Fibroblast of lung (primary cell): ENCODE data around the gene MBNL1. TPM values are rescaled to one million over a fixed set of nuclear protein-coding genes. Genes with fewer than 3 reads are reported as not detected.

Experiments used
- DNase-seq, 2 donors: peaks; one replicate each; pipeline versions ENCODE4 v3.0.0 to v3.0.0-alpha.2; 2010; ENCODE audit warnings: low read depth in 2 of 2
- H2AFZ ChIP-seq: 2 replicates; pipeline ENCODE4 v1.5.1; 2012; ENCODE audit warnings: low read length, control low read depth, inconsistent platforms
- H3K27ac ChIP-seq: 2 replicates; pipeline ENCODE4 v1.5.1; 2011; ENCODE audit warnings: low read length, control low read depth; ENCODE audit not compliant: insufficient read depth
- H3K27me3 ChIP-seq: 2 replicates; pipeline ENCODE4 v1.5.1; 2011; ENCODE audit warnings: mild to moderate bottlenecking, low read length; ENCODE audit not compliant: control insufficient read depth, insufficient read depth
- H3K36me3 ChIP-seq: 2 replicates; pipeline ENCODE4 v1.5.1; 2011; ENCODE audit warnings: low read length; ENCODE audit not compliant: control insufficient read depth, insufficient read depth
- H3K4me1 ChIP-seq: 2 replicates; pipeline ENCODE4 v1.5.1; 2011; ENCODE audit warnings: low read length; ENCODE audit not compliant: control insufficient read depth, insufficient read depth; ENCODE audit errors: extremely low read depth
- H3K4me2 ChIP-seq: 2 replicates; pipeline ENCODE4 v1.5.1; 2011; ENCODE audit warnings: low read length, control low read depth; ENCODE audit not compliant: insufficient read depth; ENCODE audit errors: extremely low read depth
- H3K4me3 ChIP-seq, 4 experiments: fragments of 200-600 bp in 1 of 4; sonication (generic) in 1 of 4; replicated peaks in 1 of 4; 2 replicates each; pipeline ENCODE4 v1.5.1; 2011 to 2016; ENCODE audit warnings: low read length in 4 of 4, low read depth in 3 of 4, mild to moderate bottlenecking in 3 of 4, control low read depth in 2 of 4, inconsistent platforms in 1 of 4, mixed read lengths in 1 of 4; ENCODE audit not compliant: insufficient read depth in 1 of 4; ENCODE audit errors: control extremely low read depth in 1 of 4
- H3K79me2 ChIP-seq: 2 replicates; pipeline ENCODE4 v1.5.1; 2012; ENCODE audit warnings: mild to moderate bottlenecking, low read length, inconsistent platforms; ENCODE audit not compliant: control insufficient read depth, insufficient read depth
- H3K9ac ChIP-seq: 2 replicates; pipeline ENCODE4 v1.5.1; 2011; ENCODE audit warnings: mild to moderate bottlenecking, low read length, control low read depth; ENCODE audit not compliant: insufficient read depth
- H3K9me3 ChIP-seq: 2 replicates; pipeline ENCODE4 v1.5.1; 2012; ENCODE audit warnings: low read depth, low read length; ENCODE audit not compliant: control insufficient read depth, insufficient read depth
- H4K20me1 ChIP-seq: 2 replicates; pipeline ENCODE4 v1.5.1; 2011; ENCODE audit warnings: low read length; ENCODE audit not compliant: control insufficient read depth, insufficient read depth; ENCODE audit errors: extremely low read depth
- EZH2 ChIP-seq: IDR thresholded peaks from 2 replicates; pipeline ENCODE4 v1.5.1; 2012; ENCODE audit warnings: low read length, control low read depth, mild to moderate bottlenecking; ENCODE audit errors: missing control alignments
- polyA plus RNA-seq, 2 donors: library from polyadenylated mRNA; depleted of rRNA in 1 of 2; stranded (reverse) in 1 of 2; unstranded in 1 of 2; fragments of >200 nt; gene quantifications; 2 replicates each; pipeline ENCODE4 v1.2.1, GENCODE V29; 2011 to 2012; ENCODE audit warnings: missing spikeins in 1 of 2
- total RNA-seq: library from RNA; depleted of rRNA; stranded (reverse); fragments of >200 nt; gene quantifications from 2 replicates; pipeline ENCODE4 v1.2.1, GENCODE V29; 2014
- TF ChIP-seq, protein P1 (sequence below), 2 donors: IDR thresholded peaks in 1 of 2; conservative IDR thresholded peaks in 1 of 2; 1 replicate in 1 of 2; 2 replicates in 1 of 2; pipeline ENCODE4 v1.5.1; 2011 to 2012; ENCODE audit warnings: low read length in 2 of 2, control low read depth in 1 of 2, inconsistent platforms in 1 of 2, low read depth in 1 of 2, mild to moderate bottlenecking in 1 of 2

MBNL1 gene
- total and polyA plus RNA-seq, 2 donors (not counting 1 experiment from before 2014, with no cell fraction given): 150 to 213 TPM

DNA sequence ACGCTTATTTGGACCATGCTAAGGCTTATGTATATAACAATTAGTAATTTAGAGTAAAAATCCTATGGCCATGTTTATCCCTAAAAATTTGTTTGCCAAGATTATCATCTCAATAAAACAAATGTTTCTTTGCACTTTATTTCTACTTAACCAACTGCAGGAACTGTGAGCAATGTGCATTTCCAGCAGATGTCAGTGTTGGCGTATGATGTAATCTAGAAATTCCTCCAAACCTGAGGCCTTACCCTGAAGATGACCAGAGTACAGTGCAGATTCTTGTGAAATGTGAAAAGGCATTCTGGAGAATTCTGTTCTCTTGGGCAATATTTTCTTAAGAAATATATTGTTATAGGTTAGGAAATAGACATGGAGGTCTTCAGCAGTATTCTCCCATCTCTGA is 205.9 kb downstream of the MBNL1 start:
- Histone ChIP-seq H2AFZ (no peak overlapping the region), H3K36me3 (no peaks in the 10 kb centered on the region), H3K9me3 (no peaks in the 10 kb centered on the region), H3K79me2 (no peaks in the 10 kb centered on the region), H3K4me1 (no peaks in the 10 kb centered on the region), H3K27ac (no peak overlapping the region), H3K4me3 (no peak overlapping the region), H3K9ac (no peak overlapping the region), H4K20me1 (no peaks in the 10 kb centered on the region), H3K4me2 (no peak overlapping the region), H3K27me3 (no peaks in the 10 kb centered on the region)
- TF ChIP-seq, protein P1, sequence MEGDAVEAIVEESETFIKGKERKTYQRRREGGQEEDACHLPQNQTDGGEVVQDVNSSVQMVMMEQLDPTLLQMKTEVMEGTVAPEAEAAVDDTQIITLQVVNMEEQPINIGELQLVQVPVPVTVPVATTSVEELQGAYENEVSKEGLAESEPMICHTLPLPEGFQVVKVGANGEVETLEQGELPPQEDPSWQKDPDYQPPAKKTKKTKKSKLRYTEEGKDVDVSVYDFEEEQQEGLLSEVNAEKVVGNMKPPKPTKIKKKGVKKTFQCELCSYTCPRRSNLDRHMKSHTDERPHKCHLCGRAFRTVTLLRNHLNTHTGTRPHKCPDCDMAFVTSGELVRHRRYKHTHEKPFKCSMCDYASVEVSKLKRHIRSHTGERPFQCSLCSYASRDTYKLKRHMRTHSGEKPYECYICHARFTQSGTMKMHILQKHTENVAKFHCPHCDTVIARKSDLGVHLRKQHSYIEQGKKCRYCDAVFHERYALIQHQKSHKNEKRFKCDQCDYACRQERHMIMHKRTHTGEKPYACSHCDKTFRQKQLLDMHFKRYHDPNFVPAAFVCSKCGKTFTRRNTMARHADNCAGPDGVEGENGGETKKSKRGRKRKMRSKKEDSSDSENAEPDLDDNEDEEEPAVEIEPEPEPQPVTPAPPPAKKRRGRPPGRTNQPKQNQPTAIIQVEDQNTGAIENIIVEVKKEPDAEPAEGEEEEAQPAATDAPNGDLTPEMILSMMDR (conservative IDR thresholded peaks at IDR 0.05 in 1 of 2, IDR thresholded peaks at IDR 0.05 in 1 of 2; ENCODE audit: low read depth in 1 of 2, low read length in 2 of 2): peak; percentile 67 to 74
- no peak for TF ChIP-seq EZH2
- peak; percentile 59 to 84 for DNase-seq

DNA sequence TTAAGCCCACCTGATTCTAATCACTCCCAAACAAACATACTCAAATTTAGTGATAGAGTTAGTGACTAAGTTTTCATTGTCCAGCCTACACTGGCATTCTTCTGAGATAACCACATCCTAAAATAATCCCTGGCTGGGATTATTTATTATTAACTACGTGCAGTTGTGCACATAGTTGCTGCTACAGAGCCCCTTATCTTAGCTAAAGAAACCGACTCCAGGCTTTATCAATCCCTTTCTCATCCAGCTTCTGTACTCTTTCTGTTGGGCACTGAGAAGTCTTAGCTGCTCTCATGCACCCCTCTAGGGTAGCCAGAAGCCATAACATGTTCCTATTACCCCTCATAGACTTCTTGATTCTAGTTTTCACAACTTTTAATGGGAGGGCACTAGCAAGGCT is 208.7 kb downstream of the MBNL1 start:
- H4K20me1 ChIP-seq: no peaks in the 10 kb centered on the region
- H2AFZ ChIP-seq: no peak overlapping the region

DNA sequence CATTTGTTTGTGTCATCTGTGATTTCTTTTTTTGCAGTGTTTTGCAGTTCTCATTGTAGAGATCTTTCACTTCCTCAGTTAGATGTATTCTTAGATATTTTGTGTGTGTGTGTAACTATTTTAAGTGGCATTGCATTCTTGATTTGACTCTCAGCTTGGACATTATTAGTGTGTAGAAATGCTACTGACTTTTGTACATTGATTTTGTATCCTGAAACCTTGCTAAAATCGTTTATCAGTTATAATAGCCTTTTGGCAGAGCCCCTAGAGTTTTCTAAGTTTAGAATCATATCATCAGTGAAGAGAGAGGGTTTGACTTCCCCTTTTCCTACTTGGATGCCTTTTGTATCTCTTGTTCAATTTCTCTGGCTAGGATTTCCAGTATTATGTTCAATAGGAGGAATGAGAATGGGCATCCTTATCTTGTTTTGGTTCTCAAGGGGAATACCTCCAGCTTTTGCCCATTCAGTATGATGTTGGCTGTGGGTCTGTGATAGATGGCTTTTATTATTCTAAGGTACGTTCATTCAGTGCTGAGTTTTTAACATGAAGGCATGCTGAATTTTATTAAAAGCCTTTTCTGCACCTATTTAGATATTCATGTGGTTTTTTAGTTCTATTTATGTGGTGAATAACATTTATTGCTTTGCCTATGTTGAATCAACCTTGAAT is 211.7 kb downstream of the MBNL1 start:
- Histone ChIP-seq H3K4me2 (no peak overlapping the region), H3K9me3 (no peaks in the 10 kb centered on the region), H2AFZ (no peak overlapping the region), H3K9ac (no peak overlapping the region), H3K4me1 (no peaks in the 10 kb centered on the region), H3K4me3 (no peak overlapping the region), H3K36me3 (no peaks in the 10 kb centered on the region), H3K27ac (no peak overlapping the region), H3K79me2 (no peaks in the 10 kb centered on the region), H3K27me3 (no peaks in the 10 kb centered on the region), H4K20me1 (no peaks in the 10 kb centered on the region)
- no peak for TF ChIP-seq EZH2
- TF ChIP-seq, protein P1 (conservative IDR thresholded peaks at IDR 0.05 in 1 of 2, IDR thresholded peaks at IDR 0.05 in 1 of 2; ENCODE audit: low read depth in 1 of 2, low read length in 2 of 2): no peak
- no peak for DNase-seq

More for the DNA sequence above, 208.7 kb downstream of the MBNL1 start:
- TF ChIP-seq EZH2: no peak
- TF ChIP-seq, protein P1 (conservative IDR thresholded peaks at IDR 0.05 in 1 of 2, IDR thresholded peaks at IDR 0.05 in 1 of 2; ENCODE audit: low read depth in 1 of 2, low read length in 2 of 2): no peak
- H3K4me1 ChIP-seq: no peaks in the 10 kb centered on the region
- no peak overlapping the region for H3K4me3 ChIP-seq
- H3K9me3 ChIP-seq: no peaks in the 10 kb centered on the region
- no peaks in the 10 kb centered on the region for H3K27me3 ChIP-seq
- no peak overlapping the region for H3K4me2 ChIP-seq
- no peak overlapping the region for H3K27ac ChIP-seq
- DNase-seq: no peak
- no peaks in the 10 kb centered on the region for H3K36me3 ChIP-seq
- no peak overlapping the region for H3K9ac ChIP-seq
- no peaks in the 10 kb centered on the region for H3K79me2 ChIP-seq
